Choroid plexus epithelial cell (primary cell): ENCODE results near the gene BABAM1.

Experiments used
- DNase-seq: peaks from one replicate; pipeline ENCODE4 v3.0.0-alpha.2; 2010; ENCODE audit warnings: low read depth
- H3K4me3 ChIP-seq: 2 replicates; pipeline ENCODE4 v1.5.1; 2011; ENCODE audit warnings: low read depth, mild to moderate bottlenecking, control low read depth, low read length, moderate library complexity
- TF ChIP-seq, protein P1 (sequence below): conservative IDR thresholded peaks from 2 replicates; pipeline ENCODE4 v1.5.1; 2011; ENCODE audit warnings: low read depth, mild to moderate bottlenecking, control low read depth, inconsistent platforms, low read length, moderate library complexity

BABAM1 gene

DNA sequence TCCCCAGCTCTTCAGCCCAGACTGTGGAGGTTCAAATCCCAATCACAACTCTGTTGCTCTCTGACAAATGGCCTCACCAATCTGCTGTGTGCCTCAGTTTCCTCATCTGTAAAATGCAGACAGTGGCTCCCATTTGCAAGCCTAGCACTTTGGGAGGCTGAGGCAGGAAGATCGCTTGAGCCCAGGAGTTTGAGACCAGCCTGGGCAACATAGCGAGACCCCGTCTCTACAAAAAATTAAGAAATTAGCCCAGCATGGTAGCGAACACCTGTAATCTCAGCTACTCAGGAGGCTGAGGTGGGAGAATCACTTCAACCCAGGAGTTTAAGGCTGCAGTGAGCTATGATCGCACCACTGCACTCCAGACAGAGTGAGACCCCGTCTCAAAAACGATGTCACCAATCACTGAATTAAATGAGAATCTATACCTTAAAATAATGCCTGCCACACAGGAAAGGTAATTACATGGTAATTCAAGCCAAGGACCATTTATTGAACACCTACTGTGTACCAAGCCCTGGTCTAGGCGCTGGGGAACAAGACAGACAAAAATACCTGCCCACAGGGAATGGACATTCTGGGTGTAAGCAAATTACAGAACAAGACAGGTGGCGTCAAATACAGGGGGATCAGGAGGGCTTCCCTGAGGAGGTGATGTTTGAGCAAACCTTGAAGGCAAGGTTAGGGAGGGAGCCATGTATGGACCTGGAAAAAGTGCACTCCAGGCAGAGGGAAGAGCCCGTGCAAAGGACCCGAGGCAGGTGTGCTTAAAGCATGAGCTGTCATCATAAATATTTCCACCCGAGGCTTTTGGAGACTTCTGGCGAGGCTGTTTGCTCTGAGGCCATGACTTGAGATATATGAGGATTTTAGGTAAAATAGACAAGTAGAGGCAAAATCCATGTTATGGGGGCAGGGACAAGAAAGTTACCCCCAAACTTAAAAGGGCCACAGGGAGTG lies 29.2 kb upstream of the BABAM1 start:
- H3K4me3 ChIP-seq = no peak overlapping the region
- DNase-seq = no peak
- TF ChIP-seq, protein P1, sequence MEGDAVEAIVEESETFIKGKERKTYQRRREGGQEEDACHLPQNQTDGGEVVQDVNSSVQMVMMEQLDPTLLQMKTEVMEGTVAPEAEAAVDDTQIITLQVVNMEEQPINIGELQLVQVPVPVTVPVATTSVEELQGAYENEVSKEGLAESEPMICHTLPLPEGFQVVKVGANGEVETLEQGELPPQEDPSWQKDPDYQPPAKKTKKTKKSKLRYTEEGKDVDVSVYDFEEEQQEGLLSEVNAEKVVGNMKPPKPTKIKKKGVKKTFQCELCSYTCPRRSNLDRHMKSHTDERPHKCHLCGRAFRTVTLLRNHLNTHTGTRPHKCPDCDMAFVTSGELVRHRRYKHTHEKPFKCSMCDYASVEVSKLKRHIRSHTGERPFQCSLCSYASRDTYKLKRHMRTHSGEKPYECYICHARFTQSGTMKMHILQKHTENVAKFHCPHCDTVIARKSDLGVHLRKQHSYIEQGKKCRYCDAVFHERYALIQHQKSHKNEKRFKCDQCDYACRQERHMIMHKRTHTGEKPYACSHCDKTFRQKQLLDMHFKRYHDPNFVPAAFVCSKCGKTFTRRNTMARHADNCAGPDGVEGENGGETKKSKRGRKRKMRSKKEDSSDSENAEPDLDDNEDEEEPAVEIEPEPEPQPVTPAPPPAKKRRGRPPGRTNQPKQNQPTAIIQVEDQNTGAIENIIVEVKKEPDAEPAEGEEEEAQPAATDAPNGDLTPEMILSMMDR = no peak

DNA sequence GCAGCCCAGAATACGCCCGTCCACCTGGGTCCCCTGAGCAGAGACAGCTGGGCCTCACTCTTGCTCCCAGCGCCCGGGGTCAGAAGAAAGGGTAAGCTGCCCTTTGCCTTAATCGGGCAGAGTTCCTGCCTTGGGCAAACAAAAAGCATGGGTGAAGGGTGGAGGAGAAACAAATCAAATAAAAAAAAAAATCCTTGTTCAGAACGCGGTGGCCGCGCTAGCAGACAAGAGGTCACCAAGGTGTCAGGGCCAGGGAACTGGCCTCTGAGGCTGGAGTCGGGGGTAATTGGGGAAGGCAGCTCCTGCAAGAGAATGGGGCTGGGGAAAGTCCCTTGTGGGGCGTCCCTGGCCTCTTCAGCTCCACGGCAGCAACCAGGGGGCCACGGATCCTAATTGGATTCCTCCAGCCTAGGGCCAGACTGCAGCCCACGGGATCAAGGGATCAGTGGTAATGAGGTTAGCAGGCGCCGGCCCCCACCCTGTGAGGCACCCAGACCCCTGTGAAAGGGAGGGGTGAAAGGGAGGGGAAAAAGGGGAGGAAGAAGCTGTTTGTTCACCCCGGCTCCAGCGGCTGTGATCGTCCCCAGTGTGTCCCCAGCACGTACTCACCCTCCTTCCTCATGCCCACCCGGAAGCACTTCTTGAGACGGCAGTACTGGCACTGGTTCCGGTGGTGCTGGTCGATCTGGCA lies 27.0 kb upstream of the BABAM1 start:
- DNase-seq = no peak
- H3K4me3 ChIP-seq = no peak overlapping the region
- TF ChIP-seq, protein P1 = no peak

- no peak for DNase-seq
- TF ChIP-seq, protein P1 = no peak
- no peak overlapping the region for H3K4me3 ChIP-seq
Observed at GRCh38 chr19:17240826-17241399, 26.3 kb upstream of the BABAM1 start.

DNA sequence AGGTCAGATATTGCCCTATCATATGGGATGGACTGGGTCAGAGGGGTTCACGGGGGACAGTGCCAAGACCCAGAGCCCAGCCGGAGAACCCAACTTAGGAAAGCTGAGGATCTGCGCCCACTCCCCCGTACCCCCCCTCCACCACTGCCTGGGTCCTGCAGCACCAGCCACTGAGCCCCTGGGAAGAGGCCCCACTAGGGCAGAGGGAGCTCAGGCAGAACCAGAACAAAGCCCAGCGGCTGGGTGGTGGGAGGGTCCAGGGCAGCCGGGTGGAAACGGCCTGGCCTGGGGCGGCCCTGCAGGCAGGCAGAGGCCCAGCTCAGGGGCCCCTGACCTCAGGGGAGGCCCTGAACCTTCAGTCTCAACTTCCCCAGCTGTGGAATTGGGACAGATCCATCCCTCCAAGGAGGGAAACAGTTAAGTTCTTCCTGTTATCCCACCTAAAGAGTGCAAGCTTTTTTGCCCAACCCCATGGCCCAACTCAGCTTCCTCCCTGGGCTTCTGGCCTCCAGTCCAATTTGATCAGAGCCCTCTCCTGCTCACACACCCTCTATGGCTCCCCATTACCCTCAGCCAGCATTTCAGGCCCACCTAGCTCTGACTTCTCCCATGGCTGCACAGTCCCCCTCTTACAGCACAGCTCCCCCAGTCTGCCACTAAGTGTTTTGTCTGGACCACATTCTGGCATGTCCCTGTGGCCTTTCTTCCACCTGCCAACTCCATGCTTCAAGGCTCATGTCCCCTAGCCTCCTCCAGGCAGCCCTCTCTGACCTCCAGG lies 24.6 kb upstream of the BABAM1 start:
- no peak for DNase-seq
- peak overlapping the region; percentile 77 for H3K4me3 ChIP-seq
- TF ChIP-seq, protein P1 = no peak

GRCh38 chr19:17243211-17243829 lies 23.9 kb upstream of the BABAM1 start:
- peak overlapping the region; percentile 77 for H3K4me3 ChIP-seq
- TF ChIP-seq, protein P1 = no peak
- DNase-seq = no peak
